Neural cell (in vitro differentiated cells): Measurements from ENCODE around the gene C14orf132. TPM values are rescaled to one million over a fixed set of nuclear protein-coding genes. Genes with fewer than 3 reads are reported as not detected.

ENCODE experiments used
- H2AFZ ChIP-seq: fragments of 200-600, 300-800 bp; sonication (generic), shearing (Covaris generic); 2 replicates; pipeline ENCODE4 v1.6.0; 2014; ENCODE audit warnings: low read depth, mild to moderate bottlenecking, antibody characterized with exemption, low read length, moderate library complexity
- H3F3A ChIP-seq: fragments of 200-600 bp; shearing (Covaris generic); 2 replicates; pipeline ENCODE4 v1.6.1; 2016; ENCODE audit warnings: mild to moderate bottlenecking, moderate library complexity, mixed read lengths, antibody characterized with exemption, low read length; ENCODE audit not compliant: insufficient read depth, poor library complexity, severe bottlenecking
- H3K27ac ChIP-seq: fragments of 200-600, 300-800 bp; sonication (generic), shearing (Covaris generic); 2 replicates; pipeline ENCODE4 v1.5.1; 2014; ENCODE audit warnings: mild to moderate bottlenecking, low read length, moderate library complexity
- H3K27me3 ChIP-seq: fragments of 300-800, 200-600 bp; sonication (generic), shearing (Covaris generic); 2 replicates; pipeline ENCODE4 v1.6.0; 2014; ENCODE audit warnings: mild to moderate bottlenecking, low read depth, low read length, moderate library complexity; ENCODE audit not compliant: insufficient read depth
- H3K36me3 ChIP-seq: fragments of 300-800, 200-600 bp; sonication (generic), shearing (Covaris generic); 2 replicates; pipeline ENCODE4 v1.5.1; 2014; ENCODE audit warnings: mild to moderate bottlenecking, antibody characterized with exemption, low read length, moderate library complexity; ENCODE audit not compliant: insufficient read depth
- H3K4me2 ChIP-seq: fragments of 300-800, 200-600 bp; sonication (generic), shearing (Covaris generic); 2 replicates; pipeline ENCODE4 v1.6.0; 2014; ENCODE audit warnings: mild to moderate bottlenecking, low read length
- H3K4me3 ChIP-seq: fragments of 300-800, 200-600 bp; sonication (generic), shearing (Covaris generic); 2 replicates; pipeline ENCODE4 v1.5.1; 2014; ENCODE audit warnings: mild to moderate bottlenecking, low read length, moderate library complexity
- H3K79me2 ChIP-seq: fragments of 200-600 bp; shearing (Covaris generic); replicated peaks from 2 replicates; pipeline ENCODE4 v1.6.0; 2014; ENCODE audit warnings: mild to moderate bottlenecking, low read length, moderate library complexity; ENCODE audit not compliant: insufficient read depth
- H3K9ac ChIP-seq: fragments of 300-800, 200-600 bp; sonication (generic), shearing (Covaris generic); 2 replicates; pipeline ENCODE4 v1.6.1; 2016; ENCODE audit warnings: mild to moderate bottlenecking, low read length, mixed read lengths
- H3K9me2 ChIP-seq: fragments of 200-600 bp; shearing (Covaris generic); 2 replicates; pipeline ENCODE4 v1.6.1; 2016; ENCODE audit warnings: mild to moderate bottlenecking, low read length, mixed read lengths; ENCODE audit not compliant: insufficient read depth
- H3K9me3 ChIP-seq: fragments of 200-600, 300-800 bp; sonication (generic), shearing (Covaris generic); 2 replicates; pipeline ENCODE4 v1.6.1; 2016; ENCODE audit warnings: mild to moderate bottlenecking, mixed run types, low read length, moderate library complexity, mixed read lengths
- H4K20me1 ChIP-seq: fragments of 200-600 bp; shearing (Covaris generic); 2 replicates; pipeline ENCODE4 v1.6.1; 2016; ENCODE audit warnings: mild to moderate bottlenecking, mixed run types; ENCODE audit not compliant: insufficient read depth
- EP300 ChIP-seq: fragments of 450-650 bp; conservative IDR thresholded peaks from 2 replicates; pipeline ENCODE4 v1.6.1; 2014; ENCODE audit warnings: antibody characterized with exemption, mild to moderate bottlenecking, moderate library complexity; ENCODE audit not compliant: poor library complexity, severe bottlenecking
- EZH2 ChIP-seq: fragments of 200-600, 300-800 bp; shearing (Covaris generic), sonication (generic); IDR thresholded peaks from 2 replicates; pipeline ENCODE4 v1.6.1; 2014; ENCODE audit warnings: antibody characterized with exemption, low read length, borderline replicate concordance, mild to moderate bottlenecking; ENCODE audit not compliant: insufficient read depth, poor library complexity, severe bottlenecking
- MXI1 ChIP-seq: fragments of 450-650 bp; conservative IDR thresholded peaks from 2 replicates; pipeline ENCODE4 v1.6.1; 2014; ENCODE audit warnings: antibody characterized with exemption, mild to moderate bottlenecking; ENCODE audit not compliant: poor library complexity, severe bottlenecking
- POLR2AphosphoS5 ChIP-seq: IDR thresholded peaks from 2 replicates; pipeline ENCODE4 v1.6.1; 2012
- RAD21 ChIP-seq: fragments of 450-650 bp; conservative IDR thresholded peaks from 2 replicates; pipeline ENCODE4 v1.6.1; 2014; ENCODE audit warnings: antibody characterized with exemption, mild to moderate bottlenecking, moderate library complexity
- SMC3 ChIP-seq: fragments of 450-650 bp; conservative IDR thresholded peaks from 2 replicates; pipeline ENCODE4 v1.6.1; 2014; ENCODE audit warnings: antibody characterized with exemption, mild to moderate bottlenecking, moderate library complexity; ENCODE audit not compliant: poor library complexity
- TAF1 ChIP-seq: IDR thresholded peaks from 2 replicates; pipeline ENCODE4 v1.6.1; 2012; ENCODE audit warnings: low read depth
- polyA plus RNA-seq: library from polyadenylated mRNA; depleted of rRNA; stranded (reverse); fragments of >200 nt; gene quantifications from 2 replicates; pipeline ENCODE4 v1.2.3, GENCODE V29; 2014
- TF ChIP-seq, protein P1 (sequence below): IDR thresholded peaks from 2 replicates; pipeline ENCODE4 v1.6.1; 2012; ENCODE audit warnings: borderline replicate concordance
- TF ChIP-seq, protein P2 (sequence below): fragments of 450-650 bp; IDR thresholded peaks from 2 replicates; pipeline ENCODE4 v1.5.1; 2014; ENCODE audit warnings: antibody characterized with exemption, mild to moderate bottlenecking, moderate library complexity; ENCODE audit not compliant: poor library complexity, severe bottlenecking

Gene C14orf132
- polyA plus RNA-seq, 1 donor from 2014 or later, result 50.1 TPM

DNA sequence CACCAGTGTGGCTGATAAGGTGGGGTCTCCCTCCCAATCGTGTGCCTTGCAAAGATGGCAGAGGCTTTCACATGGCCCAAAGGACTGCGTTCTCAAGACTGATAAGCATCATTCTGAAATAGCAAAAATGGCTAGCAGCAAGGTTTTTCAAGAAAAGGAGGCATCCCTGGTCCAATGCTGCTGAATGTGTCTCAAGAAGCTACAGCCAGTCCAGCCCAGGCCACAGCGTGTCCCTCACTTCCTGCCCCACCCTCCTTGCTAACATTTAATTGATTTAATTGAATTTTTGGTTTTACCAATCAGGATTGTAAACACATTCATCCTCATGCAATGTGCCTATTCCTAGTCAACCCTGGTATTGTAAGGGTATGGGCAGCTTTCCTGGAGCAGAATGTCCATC lies 55.9 kb downstream of the C14orf132 start:
- no peak overlapping the region for H3K4me3 ChIP-seq
- no peaks in the 10 kb centered on the region for H3K27me3 ChIP-seq
- H4K20me1 ChIP-seq, result no peaks in the 10 kb centered on the region
- H3K79me2 ChIP-seq, result no peaks in the 10 kb centered on the region
- no peak overlapping the region for H3K4me2 ChIP-seq
- H3K9ac ChIP-seq, result no peak overlapping the region
- no peaks in the 10 kb centered on the region for H3K36me3 ChIP-seq
- H2AFZ ChIP-seq, result no peak overlapping the region
- H3F3A ChIP-seq, result no peaks in the 10 kb centered on the region
- no peak overlapping the region for H3K27ac ChIP-seq
- TF ChIP-seq EZH2 (no peak), MXI1 (no peak), SMC3 (no peak), RAD21 (no peak), EP300 (no peak), POLR2AphosphoS5 (no peak)
- TF ChIP-seq, protein P1, sequence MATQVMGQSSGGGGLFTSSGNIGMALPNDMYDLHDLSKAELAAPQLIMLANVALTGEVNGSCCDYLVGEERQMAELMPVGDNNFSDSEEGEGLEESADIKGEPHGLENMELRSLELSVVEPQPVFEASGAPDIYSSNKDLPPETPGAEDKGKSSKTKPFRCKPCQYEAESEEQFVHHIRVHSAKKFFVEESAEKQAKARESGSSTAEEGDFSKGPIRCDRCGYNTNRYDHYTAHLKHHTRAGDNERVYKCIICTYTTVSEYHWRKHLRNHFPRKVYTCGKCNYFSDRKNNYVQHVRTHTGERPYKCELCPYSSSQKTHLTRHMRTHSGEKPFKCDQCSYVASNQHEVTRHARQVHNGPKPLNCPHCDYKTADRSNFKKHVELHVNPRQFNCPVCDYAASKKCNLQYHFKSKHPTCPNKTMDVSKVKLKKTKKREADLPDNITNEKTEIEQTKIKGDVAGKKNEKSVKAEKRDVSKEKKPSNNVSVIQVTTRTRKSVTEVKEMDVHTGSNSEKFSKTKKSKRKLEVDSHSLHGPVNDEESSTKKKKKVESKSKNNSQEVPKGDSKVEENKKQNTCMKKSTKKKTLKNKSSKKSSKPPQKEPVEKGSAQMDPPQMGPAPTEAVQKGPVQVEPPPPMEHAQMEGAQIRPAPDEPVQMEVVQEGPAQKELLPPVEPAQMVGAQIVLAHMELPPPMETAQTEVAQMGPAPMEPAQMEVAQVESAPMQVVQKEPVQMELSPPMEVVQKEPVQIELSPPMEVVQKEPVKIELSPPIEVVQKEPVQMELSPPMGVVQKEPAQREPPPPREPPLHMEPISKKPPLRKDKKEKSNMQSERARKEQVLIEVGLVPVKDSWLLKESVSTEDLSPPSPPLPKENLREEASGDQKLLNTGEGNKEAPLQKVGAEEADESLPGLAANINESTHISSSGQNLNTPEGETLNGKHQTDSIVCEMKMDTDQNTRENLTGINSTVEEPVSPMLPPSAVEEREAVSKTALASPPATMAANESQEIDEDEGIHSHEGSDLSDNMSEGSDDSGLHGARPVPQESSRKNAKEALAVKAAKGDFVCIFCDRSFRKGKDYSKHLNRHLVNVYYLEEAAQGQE, result no peak
- TF ChIP-seq, protein P2, sequence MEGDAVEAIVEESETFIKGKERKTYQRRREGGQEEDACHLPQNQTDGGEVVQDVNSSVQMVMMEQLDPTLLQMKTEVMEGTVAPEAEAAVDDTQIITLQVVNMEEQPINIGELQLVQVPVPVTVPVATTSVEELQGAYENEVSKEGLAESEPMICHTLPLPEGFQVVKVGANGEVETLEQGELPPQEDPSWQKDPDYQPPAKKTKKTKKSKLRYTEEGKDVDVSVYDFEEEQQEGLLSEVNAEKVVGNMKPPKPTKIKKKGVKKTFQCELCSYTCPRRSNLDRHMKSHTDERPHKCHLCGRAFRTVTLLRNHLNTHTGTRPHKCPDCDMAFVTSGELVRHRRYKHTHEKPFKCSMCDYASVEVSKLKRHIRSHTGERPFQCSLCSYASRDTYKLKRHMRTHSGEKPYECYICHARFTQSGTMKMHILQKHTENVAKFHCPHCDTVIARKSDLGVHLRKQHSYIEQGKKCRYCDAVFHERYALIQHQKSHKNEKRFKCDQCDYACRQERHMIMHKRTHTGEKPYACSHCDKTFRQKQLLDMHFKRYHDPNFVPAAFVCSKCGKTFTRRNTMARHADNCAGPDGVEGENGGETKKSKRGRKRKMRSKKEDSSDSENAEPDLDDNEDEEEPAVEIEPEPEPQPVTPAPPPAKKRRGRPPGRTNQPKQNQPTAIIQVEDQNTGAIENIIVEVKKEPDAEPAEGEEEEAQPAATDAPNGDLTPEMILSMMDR, result no peak
- H3K9me3 ChIP-seq, result no peaks in the 10 kb centered on the region
- no peaks in the 10 kb centered on the region for H3K9me2 ChIP-seq

DNA sequence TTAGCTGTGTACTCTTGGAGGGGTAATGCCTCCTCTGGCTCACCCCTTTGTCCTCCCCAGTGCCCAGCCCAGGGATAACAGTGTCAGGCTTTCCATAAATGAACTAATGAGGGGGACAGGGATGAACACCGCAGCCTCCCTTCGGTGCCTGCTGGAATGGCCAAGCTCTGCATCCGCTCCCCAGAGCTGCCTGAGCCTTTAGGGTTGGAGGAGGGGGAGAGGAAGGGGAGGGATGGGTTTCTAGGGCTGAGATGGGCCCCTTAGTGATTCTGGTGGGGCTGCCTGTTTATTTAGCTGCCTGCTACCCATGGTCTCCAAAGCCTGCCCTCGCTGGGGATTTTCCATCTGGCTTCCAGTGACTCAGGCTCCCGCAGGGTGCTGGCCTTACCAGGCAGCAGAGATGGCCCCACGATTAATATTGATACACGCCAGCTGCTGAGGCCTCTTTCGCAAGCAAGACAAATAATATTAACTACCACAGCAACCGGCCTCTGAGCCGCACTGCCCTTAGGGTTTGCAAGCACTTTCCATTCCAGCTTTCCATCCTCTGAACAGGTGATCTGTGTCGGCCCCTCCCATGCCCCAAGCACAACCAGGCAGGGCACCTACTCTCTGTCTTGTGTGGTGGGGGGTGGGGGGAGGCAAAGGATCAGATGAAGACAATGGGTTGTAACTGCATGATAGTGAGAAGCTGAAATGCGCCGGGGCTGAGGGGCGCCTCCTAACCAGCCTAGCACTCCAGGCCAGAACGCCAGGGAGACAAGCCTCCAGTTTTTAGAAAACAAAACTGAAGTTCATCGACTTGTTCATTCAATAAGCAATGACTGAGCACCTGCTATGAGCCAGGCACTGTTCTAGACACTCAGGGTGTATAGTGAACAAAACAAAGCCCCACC lies 56.7 kb downstream of the C14orf132 start:
- Histone ChIP-seq H3K9ac (no peak overlapping the region), H3K4me3 (no peak overlapping the region), H3K36me3 (no peaks in the 10 kb centered on the region), H3F3A (no peaks in the 10 kb centered on the region), H4K20me1 (no peaks in the 10 kb centered on the region), H3K27ac (no peak overlapping the region), H2AFZ (no peak overlapping the region), H3K79me2 (no peaks in the 10 kb centered on the region), H3K9me2 (no peaks in the 10 kb centered on the region), H3K4me2 (no peak overlapping the region), H3K27me3 (no peaks in the 10 kb centered on the region), H3K9me3 (no peaks in the 10 kb centered on the region)
- TF ChIP-seq EZH2, result no peak
- TF ChIP-seq, protein P2, result no peak
- no peak for TF ChIP-seq RAD21
- no peak for TF ChIP-seq TAF1
- TF ChIP-seq, protein P1, result no peak
- no peak for TF ChIP-seq EP300
- TF ChIP-seq POLR2AphosphoS5, result no peak
- no peak for TF ChIP-seq SMC3
- no peak for TF ChIP-seq MXI1
